NCI-H2196 treated with DMSO at 0.1 percent for 48 hours (cell line): ENCODE measurements around the gene BTBD17.
A peak's percentile ranks its signal among the peaks of the same experiment; 100 is the strongest.
"Not testable (repeated sequence)": the region's sequence is repeated elsewhere in the genome, so short reads cannot be mapped to it uniquely, and the experiment has no call there.

Experiments
- DNase-seq: peaks from one replicate; lab custom pipeline; 2025; ENCODE audit not compliant: unreplicated experiment; lab: John Stamatoyannopoulos, UW

Gene BTBD17

DNA sequence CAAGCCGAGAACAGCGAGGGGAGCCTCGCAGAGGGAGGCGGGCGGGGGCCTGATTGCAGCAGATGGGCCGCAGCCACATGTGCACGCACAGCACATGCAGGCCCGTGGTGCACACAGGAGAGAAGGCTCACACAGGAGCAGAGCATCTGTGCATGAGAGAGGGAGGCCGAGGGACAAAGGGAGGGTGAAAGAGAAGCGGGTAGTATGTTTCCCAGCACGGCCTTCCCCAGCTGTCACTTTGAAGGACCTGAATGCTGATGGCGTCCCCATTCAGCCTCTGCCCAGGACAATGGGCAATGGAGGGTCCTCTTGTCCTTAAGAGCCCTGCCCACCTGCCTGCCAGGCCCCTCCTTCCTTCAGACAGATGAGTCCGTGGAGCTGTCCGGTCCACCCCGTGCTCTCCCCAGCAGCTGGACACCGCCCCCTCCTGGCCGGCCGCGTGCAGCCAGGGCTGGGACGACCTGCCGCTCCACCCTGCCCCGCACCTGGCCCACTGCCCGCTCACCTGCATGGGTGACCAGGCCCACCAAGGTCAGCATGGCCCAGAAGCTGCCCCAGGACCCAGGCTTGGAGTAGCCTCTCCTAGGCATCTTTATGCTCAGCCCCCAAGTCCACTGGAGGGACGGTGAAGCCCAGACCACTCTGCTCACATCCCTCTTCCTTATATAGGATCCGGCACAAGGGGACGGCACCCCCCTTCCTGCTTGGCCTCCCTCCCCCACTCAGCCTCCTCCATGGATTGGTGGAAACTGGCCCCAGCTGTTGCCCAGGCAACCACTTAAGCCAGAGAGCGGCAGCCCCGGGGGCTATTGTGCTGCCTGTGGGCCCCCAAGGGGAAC lies at the start of gene BTBD17:
BTBD17 (minus strand) TSS at position 639 of the 839 bp plus-strand sequence; CDS start at position 590, 49 bp downstream.
- peak; percentile 20 for DNase-seq

DNA sequence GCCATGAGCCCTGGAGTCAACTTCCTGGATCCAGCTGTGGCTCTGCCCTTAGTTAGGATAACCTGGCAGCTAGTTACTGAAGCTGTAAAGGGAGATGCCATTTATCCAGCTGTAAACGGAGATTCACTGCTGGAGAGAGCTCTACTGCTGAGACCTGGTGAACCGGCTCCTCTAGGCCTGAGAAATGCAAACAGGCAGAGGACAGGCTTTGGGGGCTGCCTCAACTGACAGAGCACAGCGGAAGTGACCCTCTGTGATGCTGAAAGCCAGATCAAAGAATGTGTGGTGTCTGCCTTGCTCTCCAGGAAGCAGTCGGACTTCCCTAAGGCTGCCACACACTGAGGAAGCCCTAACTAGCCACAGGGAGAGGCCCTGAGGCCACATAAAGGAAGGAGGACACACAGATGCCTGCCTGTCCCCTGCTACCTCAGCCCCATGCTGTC lies 48.4 kb upstream of the BTBD17 start:
- DNase-seq = no peak

DNA sequence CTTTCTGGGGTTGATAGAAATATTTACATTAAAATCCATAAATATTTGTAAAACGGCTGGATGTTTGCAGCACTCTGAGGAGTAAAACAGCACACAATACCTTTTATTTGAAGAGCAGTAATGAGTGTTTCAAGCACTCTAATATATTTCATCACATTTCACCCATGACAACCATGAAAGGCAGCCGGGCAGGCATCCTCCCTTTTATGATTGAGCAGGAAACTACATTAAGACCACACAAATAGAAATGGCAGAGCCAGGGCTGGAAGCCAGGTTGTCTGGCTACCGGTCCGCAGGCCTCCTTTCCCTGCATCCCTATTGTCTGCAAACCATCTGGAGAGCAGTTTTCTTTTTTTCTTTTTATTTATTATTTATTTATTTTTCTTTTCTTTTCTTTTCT lies 47.1 kb upstream of the BTBD17 start:
- DNase-seq = peak; percentile 82

- DNase-seq = peak; percentile 46
Measured at GRCh38 chr17:74408262-74408661, 46.6 kb upstream of the BTBD17 start.

- no peak for DNase-seq
Measured at GRCh38 chr17:74407384-74407783, 45.7 kb upstream of the BTBD17 start.

GRCh38 chr17:74405311-74405710 lies 43.6 kb upstream of the BTBD17 start:
- not testable (repeated sequence) for DNase-seq

GRCh38 chr17:74404789-74405188 lies 43.1 kb upstream of the BTBD17 start:
- DNase-seq = no peak

GRCh38 chr17:74404218-74404617 lies 42.5 kb upstream of the BTBD17 start:
- no peak for DNase-seq

GRCh38 chr17:74403512-74404137 lies 42.0 kb upstream of the BTBD17 start:
- no peak for DNase-seq

GRCh38 chr17:74402048-74402447 lies 40.4 kb upstream of the BTBD17 start:
- no peak for DNase-seq

- no peak for DNase-seq
Measured at GRCh38 chr17:74396567-74396966, 34.9 kb upstream of the BTBD17 start.

DNA sequence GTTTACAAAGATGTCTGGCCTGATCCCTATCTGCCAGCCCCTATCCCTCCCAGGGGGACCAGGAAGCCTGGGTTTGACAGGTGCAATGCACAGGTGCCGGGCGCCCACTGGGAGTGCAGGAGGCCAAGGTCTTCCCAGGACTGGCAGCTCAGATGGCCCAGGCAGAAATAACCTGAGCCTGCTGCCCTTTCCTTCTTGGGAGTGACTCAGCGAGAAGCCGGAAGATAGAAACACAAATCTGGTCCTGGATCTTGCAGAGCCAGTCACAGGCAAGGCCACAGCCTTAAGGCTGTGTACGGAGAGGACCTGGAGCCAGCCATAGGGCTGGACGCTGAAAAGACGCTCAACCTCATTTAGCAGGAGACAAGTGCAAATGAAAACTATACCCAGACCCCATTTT lies 33.3 kb upstream of the BTBD17 start:
- no peak for DNase-seq

GRCh38 chr17:74394275-74394950 lies 32.7 kb upstream of the BTBD17 start:
- no peak for DNase-seq

- DNase-seq = no peak
Measured at GRCh38 chr17:74393346-74393942, 31.8 kb upstream of the BTBD17 start.

- DNase-seq = no peak
Measured at GRCh38 chr17:74392848-74393247, 31.2 kb upstream of the BTBD17 start.

GRCh38 chr17:74391771-74392170 lies 30.1 kb upstream of the BTBD17 start:
- no peak for DNase-seq

DNA sequence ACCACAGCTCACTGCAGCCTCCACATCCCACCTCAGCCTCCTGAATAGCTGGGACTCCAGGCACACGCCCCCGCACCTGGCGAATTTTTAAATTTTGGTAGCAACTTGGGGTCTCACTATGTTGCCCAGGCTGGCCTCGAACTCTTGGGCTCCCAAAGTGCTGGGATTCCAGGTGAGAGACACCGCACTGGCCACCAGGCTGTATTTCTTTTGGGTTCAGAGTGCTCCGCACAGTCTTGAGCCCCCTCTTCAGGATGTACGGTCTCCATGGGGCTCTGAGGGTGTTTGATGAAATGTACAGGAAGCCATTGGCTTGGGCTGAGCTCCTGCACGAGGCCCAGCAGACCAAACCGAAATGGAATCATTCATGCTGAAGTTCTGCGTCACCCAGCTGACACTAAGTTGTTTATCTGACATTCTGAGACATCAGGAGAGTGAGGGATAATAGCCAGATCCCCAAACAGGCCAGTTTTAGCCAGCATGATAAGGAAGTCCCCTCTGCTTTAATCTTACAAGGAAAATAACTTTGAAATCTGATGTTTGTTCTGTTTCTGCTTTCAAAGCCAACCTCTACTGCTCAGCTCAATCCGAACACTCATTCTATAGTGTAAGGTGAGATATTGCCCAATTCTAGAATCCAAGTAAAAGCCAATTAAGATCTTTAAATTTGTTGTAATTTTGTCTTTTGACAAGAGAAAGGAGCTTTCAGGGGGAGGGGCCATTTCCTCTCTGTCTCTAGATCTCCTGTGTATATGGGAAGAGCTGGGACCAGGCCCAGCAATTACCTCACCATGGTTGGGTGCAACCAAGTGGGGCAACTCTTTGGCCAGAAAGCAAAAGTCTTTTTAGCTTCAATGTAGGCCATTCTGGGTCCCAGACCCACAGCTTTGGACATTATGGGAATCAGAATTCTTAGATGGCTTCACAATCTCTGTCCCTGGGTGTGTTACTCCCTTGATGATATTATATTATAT lies 29.3 kb upstream of the BTBD17 start:
- no peak for DNase-seq

DNA sequence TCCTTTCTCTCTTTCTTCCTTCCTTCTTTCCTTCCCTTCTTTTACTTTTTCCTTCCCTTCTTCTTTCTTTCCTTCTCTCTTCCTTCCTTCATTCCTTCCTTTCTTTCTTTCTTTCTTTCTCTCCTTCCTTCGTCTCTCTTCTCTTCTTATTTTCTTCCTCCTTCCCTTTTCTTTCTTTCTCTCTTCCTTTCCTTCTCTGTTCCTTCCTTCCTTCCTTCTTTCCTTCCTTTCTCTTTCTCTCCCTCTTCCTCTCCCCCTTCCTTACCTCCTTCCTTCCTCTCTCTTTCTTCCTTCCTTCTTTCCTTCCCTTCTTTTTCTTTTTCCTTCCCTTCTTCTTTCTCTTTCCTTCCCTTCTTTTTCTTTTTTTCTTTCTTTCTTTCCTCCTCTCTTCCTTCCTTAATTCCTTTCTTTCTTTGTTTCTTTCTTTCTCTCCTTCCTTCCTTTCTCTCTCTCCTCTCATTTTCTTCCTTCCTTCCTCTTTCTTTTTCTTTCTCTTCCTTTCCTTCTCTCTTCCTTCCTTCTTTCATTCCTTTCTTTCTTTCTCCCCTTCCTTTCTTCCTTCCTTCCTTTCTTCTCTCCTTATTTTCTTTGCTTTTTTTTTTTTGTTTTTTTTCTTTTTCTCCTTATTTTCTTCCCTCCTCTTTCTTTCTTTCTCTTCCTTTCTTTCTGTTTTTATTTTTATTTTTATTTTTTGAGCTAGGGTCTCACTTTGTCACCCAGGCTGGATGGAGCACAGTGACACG lies 28.4 kb upstream of the BTBD17 start:
- no peak for DNase-seq

DNA sequence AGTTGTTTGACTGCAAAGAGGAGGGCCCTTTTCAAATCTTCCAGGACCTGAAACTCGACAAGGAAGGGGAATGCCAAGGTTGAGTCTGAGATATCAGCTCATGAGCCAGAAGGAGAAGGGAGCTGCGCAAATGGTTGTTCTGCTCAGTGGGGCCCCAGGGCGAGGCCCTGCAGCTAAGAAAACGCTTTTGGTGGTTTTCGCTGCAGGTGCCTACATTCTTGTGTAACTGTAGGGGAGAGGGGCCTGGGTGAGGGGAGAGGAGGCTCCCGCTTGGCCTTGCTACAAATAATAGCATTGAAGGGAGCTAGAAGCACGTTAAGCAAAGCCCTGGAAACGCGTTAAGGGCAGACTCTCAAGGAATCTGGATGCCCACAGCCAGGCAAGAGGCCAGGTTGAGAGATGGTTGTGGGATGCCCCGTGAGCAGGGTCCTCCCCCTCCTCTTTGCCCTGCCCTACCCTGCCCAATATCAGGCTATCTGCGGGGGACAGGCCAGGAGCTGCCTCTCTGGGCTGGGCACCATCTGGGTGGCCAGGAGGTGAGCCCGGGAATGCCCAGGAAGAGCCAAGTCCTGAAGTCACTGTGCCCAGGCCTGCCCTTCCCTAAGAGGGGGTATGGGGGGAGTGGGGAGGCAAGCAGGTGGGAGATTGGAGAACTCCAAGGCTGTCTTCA lies 27.6 kb upstream of the BTBD17 start:
- no peak for DNase-seq
